ENCODE results near the gene GPR50.

GPR50 gene

DNA sequence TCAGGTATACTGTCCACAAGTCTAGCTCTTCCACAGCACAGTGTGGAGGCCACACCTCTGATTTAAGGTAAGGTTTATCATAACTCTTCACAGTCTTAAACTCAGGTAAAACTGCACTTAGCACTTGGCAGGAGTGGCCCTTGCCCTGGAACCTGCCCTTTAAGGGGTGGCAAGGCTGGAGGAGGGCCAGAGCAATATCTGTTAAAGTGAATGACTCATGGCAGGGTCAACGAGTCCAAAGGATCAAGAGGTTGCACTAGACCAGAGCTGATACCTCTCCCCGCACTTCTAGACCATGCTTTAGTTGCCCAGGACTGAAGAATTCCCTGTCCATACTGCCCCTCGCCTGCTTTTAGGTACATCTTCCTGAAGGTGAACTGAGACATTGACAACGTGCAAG is 14.7 kb upstream of the GPR50 start:
- in situ Hi-C loops (cut with MboI; ENCODE audit: low pct_unique_long_range_greater_than_20kb, low sequenced_read_pairs, unreplicated experiment) = loop anchor here (25.0 kb wide), 1 partner anchor 526 kb away; the partner anchor contains the start of gene PRRG3
- TF ChIP-seq, protein P1, sequence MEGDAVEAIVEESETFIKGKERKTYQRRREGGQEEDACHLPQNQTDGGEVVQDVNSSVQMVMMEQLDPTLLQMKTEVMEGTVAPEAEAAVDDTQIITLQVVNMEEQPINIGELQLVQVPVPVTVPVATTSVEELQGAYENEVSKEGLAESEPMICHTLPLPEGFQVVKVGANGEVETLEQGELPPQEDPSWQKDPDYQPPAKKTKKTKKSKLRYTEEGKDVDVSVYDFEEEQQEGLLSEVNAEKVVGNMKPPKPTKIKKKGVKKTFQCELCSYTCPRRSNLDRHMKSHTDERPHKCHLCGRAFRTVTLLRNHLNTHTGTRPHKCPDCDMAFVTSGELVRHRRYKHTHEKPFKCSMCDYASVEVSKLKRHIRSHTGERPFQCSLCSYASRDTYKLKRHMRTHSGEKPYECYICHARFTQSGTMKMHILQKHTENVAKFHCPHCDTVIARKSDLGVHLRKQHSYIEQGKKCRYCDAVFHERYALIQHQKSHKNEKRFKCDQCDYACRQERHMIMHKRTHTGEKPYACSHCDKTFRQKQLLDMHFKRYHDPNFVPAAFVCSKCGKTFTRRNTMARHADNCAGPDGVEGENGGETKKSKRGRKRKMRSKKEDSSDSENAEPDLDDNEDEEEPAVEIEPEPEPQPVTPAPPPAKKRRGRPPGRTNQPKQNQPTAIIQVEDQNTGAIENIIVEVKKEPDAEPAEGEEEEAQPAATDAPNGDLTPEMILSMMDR (IDR thresholded peaks at IDR 0.05; ENCODE audit: extremely low read depth, insufficient read depth, missing control alignments) = no peak
- no peak for DNase-seq (ENCODE audit: low spot score)

DNA sequence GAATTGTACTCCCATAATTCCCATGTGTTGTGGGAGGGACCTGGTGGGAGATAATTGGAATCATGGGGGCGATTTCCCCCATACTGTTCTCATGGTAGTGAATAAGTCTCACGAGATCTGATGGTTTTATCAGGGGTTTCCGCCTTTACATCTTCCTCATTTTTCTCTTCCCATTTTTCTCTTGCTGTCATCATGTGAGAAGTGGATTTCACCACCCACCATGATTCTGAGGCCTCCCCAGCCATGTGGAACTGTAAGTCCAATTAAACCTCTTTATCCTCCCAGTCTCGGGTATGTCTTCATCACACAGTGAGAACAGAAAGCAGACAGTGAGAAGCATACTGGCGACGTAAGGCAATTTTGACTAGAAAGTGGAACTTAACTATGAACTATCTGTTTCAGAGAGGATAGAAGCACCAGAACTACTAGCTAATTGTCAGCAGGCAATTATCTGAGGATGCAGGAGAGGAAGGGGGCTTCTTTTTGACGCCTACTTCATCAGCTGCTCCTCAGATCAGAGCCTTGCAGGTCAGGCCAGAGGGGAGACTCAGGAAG is 8.5 kb upstream of the GPR50 start:
- in situ Hi-C loops (cut with MboI; ENCODE audit: low pct_unique_long_range_greater_than_20kb, low sequenced_read_pairs, unreplicated experiment) = loop anchor here (25.0 kb wide), 1 partner anchor 519 kb away; the partner anchor contains the start of gene PRRG3
- TF ChIP-seq, protein P1 (IDR thresholded peaks at IDR 0.05; ENCODE audit: extremely low read depth, insufficient read depth, missing control alignments) = no peak
- no peak for DNase-seq (ENCODE audit: low spot score)

DNA sequence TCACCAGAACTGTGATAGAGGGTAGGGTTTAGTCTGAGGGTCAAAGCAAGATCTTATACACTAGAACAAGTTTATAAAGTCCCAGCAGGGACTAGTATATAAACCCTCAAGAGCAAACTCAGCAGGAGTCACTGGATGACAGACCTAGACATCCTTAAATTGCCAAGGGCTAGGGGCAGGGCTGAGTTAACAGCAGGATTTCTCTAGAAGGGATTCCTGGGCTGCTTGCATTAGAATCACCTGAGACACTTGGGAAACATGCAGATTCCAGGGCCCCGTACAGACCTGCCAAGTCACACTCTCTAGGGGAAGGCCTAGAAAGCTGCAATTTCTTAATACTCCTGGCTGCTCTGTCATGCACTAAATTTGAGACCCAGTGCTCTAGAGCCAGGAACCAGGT is 6.6 kb upstream of the GPR50 start:
- DNase-seq (ENCODE audit: low spot score) = no peak
- TF ChIP-seq, protein P1 (IDR thresholded peaks at IDR 0.05; ENCODE audit: extremely low read depth, insufficient read depth, missing control alignments) = no peak
- in situ Hi-C loops (cut with MboI; ENCODE audit: low pct_unique_long_range_greater_than_20kb, low sequenced_read_pairs, unreplicated experiment) = loop anchor here (25.0 kb wide), 1 partner anchor 518 kb away; the partner anchor contains the start of gene PRRG3

DNA sequence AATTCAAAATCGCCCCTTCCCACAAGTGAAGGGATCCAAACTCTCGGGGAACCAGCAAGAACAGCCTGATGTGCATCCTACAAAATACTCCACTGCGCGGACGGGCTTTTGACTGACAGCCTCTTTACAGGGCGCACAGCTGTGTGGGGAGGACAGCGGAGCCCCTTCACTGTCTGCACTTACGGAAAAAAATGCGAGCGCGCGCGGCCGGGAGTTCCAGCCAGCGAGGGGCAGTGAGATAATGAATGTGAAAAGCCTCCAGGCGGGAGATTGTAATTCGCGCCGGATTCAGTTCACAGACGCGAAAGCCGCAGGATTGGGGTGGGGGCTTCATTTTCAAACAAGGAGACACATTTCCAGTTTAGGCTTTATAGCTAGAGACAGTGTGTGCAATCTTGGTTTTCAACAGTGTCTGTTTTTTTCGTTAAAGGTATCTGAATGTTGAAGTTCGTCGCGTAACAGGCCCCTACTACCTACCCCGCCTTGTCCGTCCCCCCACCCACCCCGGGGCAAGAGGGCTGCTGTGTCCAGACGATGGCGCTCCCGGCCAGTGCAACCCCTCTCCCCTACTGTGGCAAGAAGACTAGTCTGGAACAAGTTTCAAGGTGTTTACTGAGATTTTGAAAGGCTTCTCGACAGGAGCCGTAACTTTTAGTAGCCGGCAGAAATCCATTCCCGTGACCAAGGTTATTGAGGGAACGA is 1.7 kb upstream of the GPR50 start:
- TF ChIP-seq, protein P1 (IDR thresholded peaks at IDR 0.05; ENCODE audit: extremely low read depth, insufficient read depth, missing control alignments) = no peak
- no peak for DNase-seq (ENCODE audit: low spot score)
- in situ Hi-C loops (cut with MboI; ENCODE audit: low pct_unique_long_range_greater_than_20kb, low sequenced_read_pairs, unreplicated experiment) = loop anchor here (25.0 kb wide), 1 partner anchor 513 kb away; the partner anchor contains the start of gene PRRG3

DNA sequence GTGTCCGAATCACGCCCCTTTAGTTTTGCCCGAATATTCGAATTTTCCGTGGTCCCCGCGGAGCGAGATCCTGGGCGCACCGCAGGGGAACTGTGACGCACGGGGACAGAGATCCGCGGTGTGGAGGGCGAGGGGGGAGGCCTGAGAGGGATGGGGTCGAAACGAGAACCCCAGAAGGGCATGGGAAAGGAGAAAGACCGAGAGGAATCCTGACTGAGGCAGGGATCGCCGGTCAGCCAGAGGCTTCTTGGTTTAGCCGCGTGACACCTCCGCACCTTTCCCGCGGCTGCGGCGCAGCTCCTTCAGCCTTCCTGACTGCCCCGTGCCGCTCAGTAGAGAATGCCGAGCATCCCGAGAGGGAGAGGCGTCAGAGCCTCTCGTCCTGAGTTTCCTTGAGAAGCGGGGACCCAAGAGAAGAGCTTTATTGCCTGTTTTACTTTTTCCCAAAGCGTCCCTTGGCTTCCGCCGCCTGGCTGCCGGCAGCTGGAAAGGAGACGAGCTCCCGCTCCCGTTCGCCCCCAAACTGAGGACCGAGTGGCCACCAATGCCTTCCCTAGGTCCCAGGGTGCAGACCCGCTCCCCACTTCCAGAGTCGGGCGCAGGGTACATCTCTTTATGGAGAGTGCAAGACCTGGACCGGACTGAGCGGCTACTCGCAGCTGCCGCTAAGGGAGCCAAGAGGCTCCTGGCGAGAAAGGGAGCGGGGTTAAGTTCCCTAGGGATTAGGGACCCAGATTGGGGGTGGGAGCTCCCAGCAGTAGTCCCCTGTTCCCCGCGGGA is 911 bp upstream of the GPR50 start:
- in situ Hi-C loops (cut with MboI; ENCODE audit: low pct_unique_long_range_greater_than_20kb, low sequenced_read_pairs, unreplicated experiment) = no loop called here
- DNase-seq (ENCODE audit: low spot score) = no peak
- TF ChIP-seq, protein P1 (IDR thresholded peaks at IDR 0.05; ENCODE audit: extremely low read depth, insufficient read depth, missing control alignments) = no peak

DNA sequence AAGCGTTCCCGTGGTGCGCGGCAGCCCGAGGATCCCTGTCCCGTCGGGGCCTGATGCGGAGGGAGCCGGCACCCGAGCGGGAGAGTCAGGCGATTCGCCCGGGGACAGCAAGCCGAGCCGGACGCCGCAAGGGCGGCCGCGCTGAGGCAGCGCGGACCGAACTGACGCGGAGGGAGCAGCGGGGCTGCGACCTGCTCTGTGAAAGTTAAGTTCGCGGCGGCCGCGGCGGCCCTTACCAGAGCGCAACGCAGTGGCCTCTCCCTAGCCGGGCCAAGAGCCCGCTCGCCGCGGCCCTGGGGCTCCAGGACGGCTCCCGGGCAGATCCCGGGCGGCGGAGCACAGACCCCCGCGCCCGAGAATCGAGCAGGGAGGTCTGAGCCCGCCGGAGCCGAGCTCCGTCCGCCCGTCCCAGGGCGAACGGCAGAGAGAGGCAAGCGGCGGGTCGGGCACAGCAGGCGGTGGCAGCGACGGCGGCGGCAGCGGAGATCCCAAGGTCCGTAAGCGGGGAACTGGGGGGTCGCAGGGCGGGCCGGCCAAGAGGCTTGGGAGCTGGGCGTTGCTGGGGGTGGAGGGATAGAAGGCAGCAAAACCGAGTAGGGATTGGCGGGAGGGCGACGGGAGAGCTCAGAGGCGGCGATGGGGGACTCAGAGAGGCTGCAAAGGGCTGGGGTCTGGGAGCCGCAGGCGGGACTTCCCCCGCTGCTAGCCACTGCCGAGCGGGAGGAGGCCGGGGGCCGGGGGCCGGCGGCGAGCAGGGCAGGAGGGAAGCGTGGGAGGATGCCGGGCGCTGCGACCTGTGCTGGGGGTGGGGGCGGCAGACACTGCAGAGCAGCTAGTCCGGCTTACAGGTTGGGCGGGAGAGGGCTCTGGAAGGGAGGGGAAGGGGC is 1.0 kb downstream of the GPR50 start:
- in situ Hi-C loops (cut with MboI; ENCODE audit: low pct_unique_long_range_greater_than_20kb, low sequenced_read_pairs, unreplicated experiment) = no loop called here
- TF ChIP-seq, protein P1 (IDR thresholded peaks at IDR 0.05; ENCODE audit: extremely low read depth, insufficient read depth, missing control alignments) = no peak
- no peak for DNase-seq (ENCODE audit: low spot score)
